ENCODE data around the gene RBFOX1.

RBFOX1 gene

GRCh38 chr16:7351610-7352510, 19.2 kb downstream of the RBFOX1 start:
- Histone ChIP-seq H3K36me3 (ENCODE audit: insufficient read depth, low read length) (no peaks in the 10 kb centered on the region), H3K79me2 (ENCODE audit: insufficient read depth, low read length) (no peaks in the 10 kb centered on the region), H4K20me1 (ENCODE audit: insufficient read depth, low read length) (no peaks in the 10 kb centered on the region), H3F3A (ENCODE audit: insufficient read depth, low read length) (no peaks in the 10 kb centered on the region), H3K27ac (ENCODE audit: low read depth, low read length, poor library complexity, severe bottlenecking) (no peak overlapping the region), H3K4me3 (ENCODE audit: low read depth, low read length, poor library complexity, severe bottlenecking) (no peak overlapping the region), H3K9me2 (ENCODE audit: low read depth, low read length) (no peaks in the 10 kb centered on the region), H2AFZ (ENCODE audit: low read length) (no peak overlapping the region), H3K4me1 (ENCODE audit: insufficient read depth, low read length, severe bottlenecking) (no peaks in the 10 kb centered on the region), H3K9ac (ENCODE audit: low read length) (no peak overlapping the region), H3K27me3 (ENCODE audit: insufficient read depth, low read length) (no peaks in the 10 kb centered on the region), H3K4me2 (ENCODE audit: low read length) (no peak overlapping the region), H3K9me3 (ENCODE audit: low read length) (no peaks in the 10 kb centered on the region)
- TF ChIP-seq CTCF (IDR thresholded peaks at IDR 0.05; ENCODE audit: low read length) = no peak
- no peak for TF ChIP-seq EZH2 (IDR thresholded peaks at IDR 0.05; ENCODE audit: borderline replicate concordance, low read length)

GRCh38 chr16:7355758-7356157, 23.1 kb downstream of the RBFOX1 start:
- Histone ChIP-seq H3K79me2 (ENCODE audit: insufficient read depth, low read length) (no peaks in the 10 kb centered on the region), H3K4me2 (ENCODE audit: low read length) (no peak overlapping the region), H3K27ac (ENCODE audit: low read depth, low read length, poor library complexity, severe bottlenecking) (no peak overlapping the region)

DNA sequence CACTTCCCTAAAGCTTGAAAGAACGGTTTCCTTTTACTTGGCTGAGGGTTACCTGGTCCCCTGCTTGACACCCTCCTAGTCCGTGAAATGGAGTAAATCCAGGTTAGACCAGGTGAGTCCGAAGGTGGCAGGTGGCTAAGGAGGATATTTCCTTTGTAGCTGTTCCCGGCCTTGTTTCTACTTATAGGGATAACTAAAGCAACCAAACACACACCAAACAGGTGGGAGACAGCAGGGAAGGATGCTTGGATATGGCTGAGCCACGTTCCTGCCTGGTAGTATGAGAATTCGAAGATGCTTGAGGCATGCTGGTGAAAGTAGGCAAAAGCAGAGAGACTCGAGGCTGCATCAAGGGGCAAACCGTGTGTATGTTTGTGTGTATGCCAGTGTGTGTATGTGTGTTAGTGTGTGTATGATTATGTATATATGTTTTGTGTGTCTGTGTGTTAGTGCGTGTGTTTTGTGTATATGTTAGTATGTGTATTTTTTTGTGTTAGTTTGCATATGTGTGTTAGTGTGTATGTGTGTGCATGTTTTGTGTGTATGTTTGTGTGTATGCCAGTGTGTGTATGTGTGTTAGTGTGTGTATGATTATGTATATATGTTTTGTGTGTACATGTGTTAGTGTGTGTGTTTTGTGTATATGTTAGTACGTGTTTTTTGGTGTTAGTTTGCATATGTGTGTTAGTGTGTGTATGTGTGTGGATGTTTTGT, 28.9 kb downstream of the RBFOX1 start:
- TF ChIP-seq CTCF (IDR thresholded peaks at IDR 0.05; ENCODE audit: low read length) (no peak), EZH2 (IDR thresholded peaks at IDR 0.05; ENCODE audit: borderline replicate concordance, low read length) (no peak)
- Histone ChIP-seq H3K4me3 (ENCODE audit: low read depth, low read length, poor library complexity, severe bottlenecking) (no peak overlapping the region), H3K27me3 (ENCODE audit: insufficient read depth, low read length) (no peaks in the 10 kb centered on the region), H3F3A (ENCODE audit: insufficient read depth, low read length) (no peaks in the 10 kb centered on the region; the same call in 1 of the 2 replicates), H3K36me3 (ENCODE audit: insufficient read depth, low read length) (no peaks in the 10 kb centered on the region), H2AFZ (ENCODE audit: low read length) (no peak overlapping the region), H3K79me2 (ENCODE audit: insufficient read depth, low read length) (no peaks in the 10 kb centered on the region), H4K20me1 (ENCODE audit: insufficient read depth, low read length) (no peaks in the 10 kb centered on the region), H3K9me2 (ENCODE audit: low read depth, low read length) (no peaks in the 10 kb centered on the region), H3K27ac (ENCODE audit: low read depth, low read length, poor library complexity, severe bottlenecking) (no peak overlapping the region), H3K9ac (ENCODE audit: low read length) (no peak overlapping the region), H3K9me3 (ENCODE audit: low read length) (no peaks in the 10 kb centered on the region), H3K4me1 (ENCODE audit: insufficient read depth, low read length, severe bottlenecking) (no peaks in the 10 kb centered on the region), H3K4me2 (ENCODE audit: low read length) (no peak overlapping the region)

More at GRCh38 chr16:7355758-7356157, 23.1 kb downstream of the RBFOX1 start:
- H3K9ac ChIP-seq (ENCODE audit: low read length) = no peak overlapping the region
- no peaks in the 10 kb centered on the region for H3K9me2 ChIP-seq (ENCODE audit: low read depth, low read length)
- no peak overlapping the region for H3K4me3 ChIP-seq (ENCODE audit: low read depth, low read length, poor library complexity, severe bottlenecking)
- H3K4me1 ChIP-seq (ENCODE audit: insufficient read depth, low read length, severe bottlenecking) = no peaks in the 10 kb centered on the region
- no peaks in the 10 kb centered on the region for H3K9me3 ChIP-seq (ENCODE audit: low read length)
- no peaks in the 10 kb centered on the region for H3K36me3 ChIP-seq (ENCODE audit: insufficient read depth, low read length)
- TF ChIP-seq EZH2 (IDR thresholded peaks at IDR 0.05; ENCODE audit: borderline replicate concordance, low read length) = no peak
- no peak for TF ChIP-seq CTCF (IDR thresholded peaks at IDR 0.05; ENCODE audit: low read length)
- H2AFZ ChIP-seq (ENCODE audit: low read length) = no peak overlapping the region
- no peaks in the 10 kb centered on the region for H3K27me3 ChIP-seq (ENCODE audit: insufficient read depth, low read length)
- H4K20me1 ChIP-seq (ENCODE audit: insufficient read depth, low read length) = no peaks in the 10 kb centered on the region
- H3F3A ChIP-seq (ENCODE audit: insufficient read depth, low read length) = no peaks in the 10 kb centered on the region; the same call in 1 of the 2 replicates

Measured in OCI-LY1 (cell line).